ENCODE data around the gene GLYATL2.

The GLYATL2 gene

GRCh38 chr11:58787903-58788302, 56.6 kb downstream of the GLYATL2 start:
- H3K4me3 ChIP-seq (replicated peaks in 1 of 2; ENCODE audit: low read depth in 2 of 2, low read length in 2 of 2) = no peak overlapping the region
- TF ChIP-seq CTCF (IDR thresholded peaks at IDR 0.05; ENCODE audit: low read depth, low read length) = no peak
- peak in 1 of 2 donors; percentile 27 for DNase-seq (ENCODE audit: low read depth in 2 of 2)

GRCh38 chr11:58786693-58787092, 57.8 kb downstream of the GLYATL2 start:
- TF ChIP-seq CTCF (IDR thresholded peaks at IDR 0.05; ENCODE audit: low read depth, low read length) = no peak
- peak in 1 of 2 donors; percentile 3 for DNase-seq (ENCODE audit: low read depth in 2 of 2)
- no peak overlapping the region for H3K4me3 ChIP-seq (replicated peaks in 1 of 2; ENCODE audit: low read depth in 2 of 2, low read length in 2 of 2)

- peak; percentile 13 for TF ChIP-seq CTCF (IDR thresholded peaks at IDR 0.05; ENCODE audit: low read depth, low read length)
- no peak overlapping the region for H3K4me3 ChIP-seq (replicated peaks in 1 of 2; ENCODE audit: low read depth in 2 of 2, low read length in 2 of 2)
- DNase-seq (ENCODE audit: low read depth in 2 of 2) = no peak
Observed at GRCh38 chr11:58784995-58785394, 59.5 kb downstream of the GLYATL2 start.
